GM23248 (cell line): ENCODE results near the gene TAS1R2. TPM values are rescaled to one million over a fixed set of nuclear protein-coding genes. Genes with fewer than 3 reads are reported as not detected.

Experiments used
- DNase-seq: peaks from one replicate; pipeline ENCODE4 v3.0.0-alpha.2; 2015
- H2AFZ ChIP-seq: fragments of 200-600 bp; sonication (generic); 2 replicates; pipeline ENCODE4 v1.6.1; 2016; ENCODE audit warnings: antibody characterized with exemption
- H3F3A ChIP-seq: fragments of 200-600 bp; sonication (generic); 2 replicates; pipeline ENCODE4 v1.6.1; 2016; ENCODE audit warnings: mild to moderate bottlenecking, antibody characterized with exemption, mixed run types; ENCODE audit not compliant: insufficient read depth
- H3K27ac ChIP-seq: fragments of 200-600 bp; sonication (generic); 2 replicates; pipeline ENCODE4 v1.5.1; 2016; ENCODE audit warnings: mild to moderate bottlenecking
- H3K27me3 ChIP-seq: fragments of 200-600 bp; sonication (generic); replicated peaks from 2 replicates; pipeline ENCODE4 v1.6.1; 2016; ENCODE audit warnings: mild to moderate bottlenecking; ENCODE audit not compliant: insufficient read depth
- H3K36me3 ChIP-seq: fragments of 200-600 bp; sonication (generic); 2 replicates; pipeline ENCODE4 v1.6.1; 2016; ENCODE audit warnings: low read depth, mild to moderate bottlenecking
- H3K4me1 ChIP-seq: fragments of 200-600 bp; sonication (generic); 2 replicates; pipeline ENCODE4 v1.6.1; 2016; ENCODE audit warnings: mild to moderate bottlenecking; ENCODE audit not compliant: insufficient read depth
- H3K4me2 ChIP-seq: fragments of 200-600 bp; sonication (generic); one replicate; pipeline ENCODE4 v1.6.1; 2016; ENCODE audit warnings: mild to moderate bottlenecking; ENCODE audit not compliant: unreplicated experiment
- H3K4me3 ChIP-seq: fragments of 200-600 bp; sonication (generic); 2 replicates; pipeline ENCODE4 v1.5.1; 2016; ENCODE audit warnings: mild to moderate bottlenecking
- H3K79me2 ChIP-seq: fragments of 200-600 bp; sonication (generic); 2 replicates; pipeline ENCODE4 v1.6.1; 2016; ENCODE audit warnings: mild to moderate bottlenecking; ENCODE audit not compliant: insufficient read depth
- H3K9ac ChIP-seq: fragments of 200-600 bp; sonication (generic); 2 replicates; pipeline ENCODE4 v1.6.1; 2016; ENCODE audit warnings: mild to moderate bottlenecking
- H3K9me2 ChIP-seq: fragments of 200-600 bp; sonication (generic); 2 replicates; pipeline ENCODE4 v1.6.1; 2016; ENCODE audit warnings: mixed run types, mild to moderate bottlenecking, moderate library complexity; ENCODE audit not compliant: insufficient read depth
- H3K9me3 ChIP-seq: fragments of 200-600 bp; sonication (generic); one replicate; pipeline ENCODE4 v1.6.1; 2017; ENCODE audit warnings: low read depth
- H4K20me1 ChIP-seq: fragments of 200-600 bp; sonication (generic); 2 replicates; pipeline ENCODE4 v1.6.0; 2016; ENCODE audit not compliant: insufficient read depth
- EZH2 ChIP-seq: fragments of 200-600 bp; sonication (generic); IDR thresholded peaks from 2 replicates; pipeline ENCODE4 v1.6.1; 2018; ENCODE audit warnings: antibody characterized with exemption, mild to moderate bottlenecking; ENCODE audit not compliant: insufficient read depth, poor library complexity, severe bottlenecking
- EZH2phosphoT487 ChIP-seq: fragments of 200-600 bp; sonication (generic); IDR thresholded peaks from 2 replicates; pipeline ENCODE4 v1.6.1; 2018; ENCODE audit warnings: antibody characterized with exemption, moderate library complexity, mild to moderate bottlenecking, low read depth; ENCODE audit not compliant: insufficient read depth
- WGBS, 2 experiments: methylation state at CpG; one replicate each; pipeline ENCODE4 v1.1.6; 2015 to 2017; ENCODE audit warnings: low lambda C conversion rate in 2 of 2, low coverage in 1 of 2; ENCODE audit errors: missing lambda C conversion rate in 2 of 2; 5-methylcytosine and 5-hydroxymethylcytosine counted together
- in situ Hi-C: fragments of 300-500 bp; cut with MboI; formaldehyde crosslinking; loops from 2 replicates; pipeline ENCODE4 v1.15.0; 2020
- polyA plus RNA-seq: library from polyadenylated mRNA; unstranded; fragments of >200 nt; fragmentation: Nextera tagmentation; extraction: Ambion mirVana; gene quantifications from 2 replicates; pipeline ENCODE4 v1.2.1, GENCODE V29; 2016
- total RNA-seq: library from RNA; depleted of rRNA; stranded (reverse); fragments of >200 nt; shearing (Covaris generic); gene quantifications from 2 replicates; pipeline ENCODE4 v1.2.3, GENCODE V29; 2014

TAS1R2 gene
- total and polyA plus RNA-seq, 2 experiments from 2014 or later, result not detected

GRCh38 chr1:18858070-18858688 is 1.3 kb downstream of the TAS1R2 start:
- Histone ChIP-seq H3K9me2 (no peaks in the 10 kb centered on the region), H3K27ac (no peak overlapping the region), H2AFZ (no peak overlapping the region), H3K27me3 (no peaks in the 10 kb centered on the region; the same call in 1 of the 2 replicates), H3K9me3 (no peaks in the 10 kb centered on the region), H3K4me3 (no peak overlapping the region), H3K36me3 (no peaks in the 10 kb centered on the region), H3K4me1 (no peaks in the 10 kb centered on the region), H3K4me2 (no peak overlapping the region), H3K9ac (no peak overlapping the region), H3K79me2 (no peaks in the 10 kb centered on the region), H3F3A (no peaks in the 10 kb centered on the region), H4K20me1 (no peaks in the 10 kb centered on the region)
- in situ Hi-C loops, result no loop called here
- TF ChIP-seq EZH2, result no peak
- no peak for TF ChIP-seq EZH2phosphoT487
- DNase-seq, result no peak
- WGBS, 2 experiments, result 42 to 49% methylated on average over 7 of the region's 7 CpGs

GRCh38 chr1:18856435-18856834 is 3.0 kb downstream of the TAS1R2 start:
- H3K4me3 ChIP-seq, result no peak overlapping the region
- H3K9ac ChIP-seq, result no peak overlapping the region
- no peaks in the 10 kb centered on the region for H3K9me3 ChIP-seq
- TF ChIP-seq EZH2phosphoT487 (no peak), EZH2 (no peak)
- 77 to 78% methylated on average over 1 of the region's 1 CpG for WGBS, 2 experiments
- DNase-seq, result no peak
- H3K79me2 ChIP-seq, result no peaks in the 10 kb centered on the region
- no peaks in the 10 kb centered on the region for H3K9me2 ChIP-seq
- no peak overlapping the region for H3K4me2 ChIP-seq
- H3K36me3 ChIP-seq, result no peaks in the 10 kb centered on the region
- H3K4me1 ChIP-seq, result no peaks in the 10 kb centered on the region
- no peaks in the 10 kb centered on the region for H4K20me1 ChIP-seq
- no peak overlapping the region for H2AFZ ChIP-seq
- no peaks in the 10 kb centered on the region for H3F3A ChIP-seq
- in situ Hi-C loops, result no loop called here
- H3K27ac ChIP-seq, result no peak overlapping the region
- H3K27me3 ChIP-seq, result no peaks in the 10 kb centered on the region; the same call in 1 of the 2 replicates

- Histone ChIP-seq H3K27ac (no peak overlapping the region), H3K9me2 (no peaks in the 10 kb centered on the region), H3F3A (no peaks in the 10 kb centered on the region), H3K4me3 (no peak overlapping the region), H3K4me1 (no peaks in the 10 kb centered on the region), H2AFZ (no peak overlapping the region), H4K20me1 (no peaks in the 10 kb centered on the region), H3K27me3 (no peaks in the 10 kb centered on the region; the same call in 1 of the 2 replicates), H3K4me2 (no peak overlapping the region), H3K9ac (no peak overlapping the region), H3K9me3 (no peaks in the 10 kb centered on the region), H3K36me3 (no peaks in the 10 kb centered on the region), H3K79me2 (no peaks in the 10 kb centered on the region)
- 38 to 48% methylated on average over 6 of the region's 6 CpGs for WGBS, 2 experiments
- DNase-seq, result no peak
- TF ChIP-seq EZH2 (no peak), EZH2phosphoT487 (no peak)
- in situ Hi-C loops, result no loop called here
Measured at GRCh38 chr1:18855573-18855972, 3.9 kb downstream of the TAS1R2 start.

- no peaks in the 10 kb centered on the region for H3K79me2 ChIP-seq
- H3K27me3 ChIP-seq, result no peaks in the 10 kb centered on the region; the same call in 1 of the 2 replicates
- no peaks in the 10 kb centered on the region for H3K9me3 ChIP-seq
- H3K27ac ChIP-seq, result no peak overlapping the region
- H3K4me2 ChIP-seq, result no peak overlapping the region
- no peaks in the 10 kb centered on the region for H3K4me1 ChIP-seq
- H2AFZ ChIP-seq, result no peak overlapping the region
- TF ChIP-seq EZH2 (no peak), EZH2phosphoT487 (no peak)
- no peak overlapping the region for H3K4me3 ChIP-seq
- in situ Hi-C loops, result no loop called here
- no peaks in the 10 kb centered on the region for H3K9me2 ChIP-seq
- H3K9ac ChIP-seq, result no peak overlapping the region
- no peaks in the 10 kb centered on the region for H3F3A ChIP-seq
- no peaks in the 10 kb centered on the region for H4K20me1 ChIP-seq
- DNase-seq, result no peak
- WGBS, 2 experiments, result 81 to 84% methylated on average over 40 to 49 of the region's 49 CpGs
- H3K36me3 ChIP-seq, result no peaks in the 10 kb centered on the region
Measured at GRCh38 chr1:18854331-18855025, 5.0 kb downstream of the TAS1R2 start.
